A673 (cell line): ENCODE data around the gene TOR2A. TPM values are rescaled to one million over a fixed set of nuclear protein-coding genes. Genes with fewer than 3 reads are reported as not detected.

Experiments
- BruUV-seq: library from RNA; stranded (reverse); fragments of 400-500 nt; replicated peaks from 2 replicates; lab custom pipeline; 2021; lab: Mats Ljungman, UMichigan
- CTCF ChIA-PET: fragments of 300-600 bp; sonication (Branson Sonifier 250); formaldehyde crosslinking; loops from one replicate; lab custom pipeline; 2022; ENCODE audit warnings: antibody characterized with exemption; lab: Charles Lee
- POLR2A ChIA-PET: fragments of 300-600 bp; sonication (Branson Sonifier 250); formaldehyde crosslinking; loops from one replicate; lab custom pipeline; 2022; ENCODE audit warnings: antibody characterized with exemption; ENCODE audit not compliant: low non-redundant PET; lab: Charles Lee
- DNase-seq: peaks from one replicate; pipeline ENCODE4 v3.0.0-alpha.2; 2015; ENCODE audit warnings: low spot score
- H3K27ac ChIP-seq: fragments of 200-600 bp; sonication (generic); 2 replicates; pipeline ENCODE4 v1.5.1; 2016; ENCODE audit warnings: mixed run types, low read depth, mild to moderate bottlenecking, mixed read lengths, antibody characterized with exemption, low read length; ENCODE audit not compliant: poor library complexity, severe bottlenecking
- H3K27me3 ChIP-seq: fragments of 200-600 bp; sonication (generic); replicated peaks from 2 replicates; pipeline ENCODE4 v1.6.1; 2017; ENCODE audit warnings: mixed run types, low read depth, mild to moderate bottlenecking, mixed read lengths, antibody characterized with exemption, low read length; ENCODE audit not compliant: insufficient read depth, poor library complexity
- H3K36me3 ChIP-seq: fragments of 200-600 bp; sonication (generic); 2 replicates; pipeline ENCODE4 v1.6.1; 2016; ENCODE audit warnings: mixed run types, mild to moderate bottlenecking, mixed read lengths, antibody characterized with exemption, low read length; ENCODE audit not compliant: insufficient read depth, poor library complexity, severe bottlenecking
- H3K4me1 ChIP-seq: fragments of 200-600 bp; sonication (generic); 2 replicates; pipeline ENCODE4 v1.6.1; 2017; ENCODE audit warnings: mixed run types, mild to moderate bottlenecking, mixed read lengths, antibody characterized with exemption, low read length; ENCODE audit not compliant: insufficient read depth, poor library complexity, severe bottlenecking
- H3K4me3 ChIP-seq: fragments of 200-600 bp; sonication (generic); 2 replicates; pipeline ENCODE4 v1.5.1; 2016; ENCODE audit warnings: low read depth, mixed run types, mild to moderate bottlenecking, mixed read lengths, low read length; ENCODE audit not compliant: poor library complexity, severe bottlenecking
- H3K9me3 ChIP-seq: fragments of 200-600 bp; sonication (generic); 2 replicates; pipeline ENCODE4 v1.6.1; 2016; ENCODE audit warnings: mixed run types, low read depth, mild to moderate bottlenecking, mixed read lengths, antibody characterized with exemption, low read length; ENCODE audit not compliant: poor library complexity, severe bottlenecking
- CTCF ChIP-seq: fragments of 300-800, 200-600 bp; sonication (generic); conservative IDR thresholded peaks from 2 replicates; pipeline ENCODE4 v1.5.1; 2017; ENCODE audit warnings: low read depth, mild to moderate bottlenecking, antibody characterized with exemption, low read length, moderate library complexity, mixed read lengths
- EZH2 ChIP-seq: fragments of 200-600 bp; sonication (generic); IDR thresholded peaks from 2 replicates; pipeline ENCODE4 v1.6.1; 2017; ENCODE audit warnings: borderline replicate concordance, low read depth, mild to moderate bottlenecking, mixed read lengths, antibody characterized with exemption, low read length; ENCODE audit not compliant: poor library complexity, severe bottlenecking
- intact Hi-C: fragments of 100-400 bp; cut with micrococcal nuclease; formaldehyde crosslinking; loops from one replicate; pipeline ENCODE4 v1.10.0; 2022; ENCODE audit not compliant: unreplicated experiment
- total RNA-seq: library from RNA; stranded (reverse); gene quantifications from 2 replicates; pipeline ENCODE4 v1.2.3, GENCODE V29; 2021

TOR2A gene
- total RNA-seq, 1 experiment from 2014 or later, result 9.2 TPM

GRCh38 chr9:127729522-127730256, 5.4 kb downstream of the TOR2A start:
- DNase-seq, result no peak
- Histone ChIP-seq H3K4me1 (peaks cover 6% of the 10 kb centered on the region), H3K4me3 (no peak overlapping the region), H3K27ac (no peak overlapping the region), H3K9me3 (no peaks in the 10 kb centered on the region), H3K27me3 (no peaks in the 10 kb centered on the region), H3K36me3 (no peaks in the 10 kb centered on the region)
- no TSS peak for BruUV-seq
- TF ChIP-seq CTCF (no peak), EZH2 (no peak)
- ChIA-PET CTCF (no interaction called here), POLR2A (no interaction called here)
- intact Hi-C loops, result no loop called here

DNA sequence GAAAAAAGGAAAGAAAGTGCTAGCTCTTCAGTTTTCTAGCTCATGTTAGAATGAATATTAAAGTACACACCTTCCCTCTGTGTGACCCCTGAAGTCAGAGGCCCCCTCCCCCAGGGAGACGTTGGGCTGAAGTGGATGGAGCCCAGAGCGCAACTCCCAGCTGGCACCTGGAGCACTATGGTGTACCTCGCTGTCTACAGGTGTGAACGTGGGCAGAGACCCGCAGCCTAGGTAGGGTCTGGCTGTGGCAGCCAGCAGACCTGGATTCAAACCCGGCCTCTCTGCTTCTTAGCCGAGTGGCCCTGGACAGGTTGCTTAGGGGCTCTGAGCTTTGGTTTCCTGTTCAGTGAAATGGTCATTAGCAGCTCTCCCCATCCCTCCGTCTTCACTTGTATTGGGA, 6.3 kb downstream of the TOR2A start:
- Histone ChIP-seq H3K27ac (no peak overlapping the region), H3K9me3 (no peaks in the 10 kb centered on the region), H3K27me3 (no peaks in the 10 kb centered on the region), H3K4me3 (no peak overlapping the region), H3K4me1 (no peaks in the 10 kb centered on the region), H3K36me3 (no peaks in the 10 kb centered on the region)
- no peak for DNase-seq
- intact Hi-C loops, result no loop called here
- POLR2A ChIA-PET, result no interaction called here
- BruUV-seq, result no TSS peak
- no peak for TF ChIP-seq CTCF
- no peak for TF ChIP-seq EZH2
- CTCF ChIA-PET, result interaction anchor here (0.7 kb wide), 1 partner anchor 354 kb away, joined by 3 read pairs; no protein-coding TSS in a partner anchor

DNA sequence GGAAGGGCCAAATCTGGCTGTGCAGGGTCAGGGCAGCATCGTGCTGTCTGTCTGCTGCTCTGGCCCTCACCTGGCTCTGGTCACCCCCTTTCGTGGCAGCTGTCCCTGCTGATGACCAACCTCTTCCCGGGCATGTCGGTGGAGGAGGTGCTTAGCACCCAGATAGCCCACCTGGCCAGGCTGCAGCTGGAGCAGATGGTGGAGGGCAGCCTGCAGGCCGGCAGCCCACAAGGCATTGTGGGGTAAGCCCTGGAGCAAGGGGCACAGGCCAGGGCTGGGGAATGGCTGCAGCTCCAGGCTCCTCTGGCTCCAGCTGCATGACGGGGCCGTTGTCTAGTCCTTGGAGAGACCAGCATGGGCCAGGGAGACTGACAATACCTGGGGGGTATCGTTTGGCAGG, 8.2 kb downstream of the TOR2A start:
- TF ChIP-seq CTCF, result no peak
- no peak for TF ChIP-seq EZH2
- no TSS peak for BruUV-seq

More for the DNA sequence above, 8.2 kb downstream of the TOR2A start:
- H3K9me3 ChIP-seq, result no peaks in the 10 kb centered on the region
- no peaks in the 10 kb centered on the region for H3K27me3 ChIP-seq
- H3K4me1 ChIP-seq, result no peaks in the 10 kb centered on the region
- H3K4me3 ChIP-seq, result no peak overlapping the region
- CTCF ChIA-PET, result no interaction called here
- H3K36me3 ChIP-seq, result no peaks in the 10 kb centered on the region
- H3K27ac ChIP-seq, result no peak overlapping the region
- no peak for DNase-seq
- intact Hi-C loops, result no loop called here
- POLR2A ChIA-PET, result no interaction called here
